Panc1 (cell line): ENCODE measurements around the gene CCDC194. TPM values are rescaled to one million over a fixed set of nuclear protein-coding genes. Genes with fewer than 3 reads are reported as not detected.

Experiments used
- ATAC-seq: fragments of 200-7000 bp; cut with Tn5 transposase; 2 replicates; pipeline ENCODE4 v1.9.1; 2020; ENCODE audit warnings: mild to moderate bottlenecking, moderate library complexity
- BruUV-seq: library from RNA; stranded (reverse); fragments of 400-500 nt; replicated peaks from 2 replicates; lab custom pipeline; 2021; lab: Mats Ljungman, UMichigan
- CTCF ChIA-PET: fragments of 300-600 bp; sonication (Branson Sonifier 250); formaldehyde crosslinking; loops from one replicate; lab custom pipeline; 2022; ENCODE audit warnings: antibody characterized with exemption; lab: Charles Lee
- POLR2A ChIA-PET: fragments of 300-600 bp; sonication (Branson Sonifier 250); formaldehyde crosslinking; loops from one replicate; lab custom pipeline; 2022; ENCODE audit warnings: antibody characterized with exemption; lab: Charles Lee
- DNase-seq: peaks from one replicate; pipeline ENCODE4 v3.0.0-alpha.2; 2010; ENCODE audit warnings: low read depth, low spot score
- H3K27ac ChIP-seq: 2 replicates; pipeline ENCODE4 v1.5.1; 2011; ENCODE audit warnings: mild to moderate bottlenecking, low read length, inconsistent platforms
- H3K27me3 ChIP-seq: fragments of 200-500 bp; sonication (Bioruptor generic); 2 replicates; pipeline ENCODE4 v1.6.0; 2014; ENCODE audit warnings: low read length, inconsistent platforms; ENCODE audit not compliant: control insufficient read depth, insufficient read depth
- H3K36me3 ChIP-seq: fragments of 200-500 bp; sonication (Bioruptor generic); 2 replicates; pipeline ENCODE4 v1.5.1; 2014; ENCODE audit warnings: inconsistent platforms, mild to moderate bottlenecking, low read length, moderate library complexity; ENCODE audit not compliant: control insufficient read depth, insufficient read depth
- H3K4me1 ChIP-seq: 2 replicates; pipeline ENCODE4 v1.5.1; 2011; ENCODE audit warnings: inconsistent platforms, mild to moderate bottlenecking, low read length, moderate library complexity; ENCODE audit not compliant: control insufficient read depth, insufficient read depth
- H3K4me3 ChIP-seq, 2 experiments: 2 replicates each; pipeline ENCODE4 v1.5.1; 2011 to 2012; ENCODE audit warnings: low read depth in 2 of 2, low read length in 2 of 2, mild to moderate bottlenecking in 2 of 2, inconsistent platforms in 1 of 2, moderate library complexity in 1 of 2
- H3K9me3 ChIP-seq: fragments of 200-500 bp; sonication (Bioruptor generic); 2 replicates; pipeline ENCODE4 v1.5.1; 2014; ENCODE audit warnings: low read depth, mild to moderate bottlenecking, inconsistent platforms, low read length, moderate library complexity; ENCODE audit not compliant: control insufficient read depth, insufficient read depth
- POLR2AphosphoS5 ChIP-seq: IDR thresholded peaks from 2 replicates; pipeline ENCODE4 v1.6.1; 2012; ENCODE audit warnings: mild to moderate bottlenecking, low read depth, low read length, moderate library complexity
- SIN3A ChIP-seq: IDR thresholded peaks from 2 replicates; pipeline ENCODE4 v1.6.1; 2012; ENCODE audit warnings: low read depth, mild to moderate bottlenecking, low read length, moderate library complexity, borderline replicate concordance; ENCODE audit not compliant: insufficient read depth
- TCF7L2 ChIP-seq: IDR thresholded peaks from 2 replicates; pipeline ENCODE4 v1.6.1; 2011; ENCODE audit warnings: mild to moderate bottlenecking, low read depth, low read length, inconsistent platforms
- in situ Hi-C: cut with HindIII; loops from 2 replicates; pipeline ENCODE4 v1.10.0; 2016; ENCODE audit warnings: low sequenced_read_pairs, low pct_unique_long_range_greater_than_20kb
- intact Hi-C: fragments of 100-400 bp; cut with micrococcal nuclease; formaldehyde crosslinking; loops from one replicate; pipeline ENCODE4 v1.10.0; 2022; ENCODE audit not compliant: unreplicated experiment
- total RNA-seq: library from RNA; stranded (reverse); gene quantifications from one replicate; pipeline ENCODE4 v1.2.1, GENCODE V29; 2021; ENCODE audit not compliant: unreplicated experiment
- TF ChIP-seq, protein P1 (sequence below): fragments of 450-650 bp; IDR thresholded peaks from 2 replicates; pipeline ENCODE4 v1.5.1; 2017; ENCODE audit warnings: mild to moderate bottlenecking
- TF ChIP-seq, protein P2 (sequence below), 2 experiments: IDR thresholded peaks; 2 replicates each; pipeline ENCODE4 v1.6.1; 2011 to 2012; ENCODE audit warnings: low read depth in 2 of 2, control low read depth in 1 of 2, low read length in 1 of 2, mild to moderate bottlenecking in 1 of 2, moderate library complexity in 1 of 2; ENCODE audit not compliant: insufficient read depth in 1 of 2

Gene CCDC194
- total RNA-seq, 1 experiment from 2014 or later, result 0.51 TPM

DNA sequence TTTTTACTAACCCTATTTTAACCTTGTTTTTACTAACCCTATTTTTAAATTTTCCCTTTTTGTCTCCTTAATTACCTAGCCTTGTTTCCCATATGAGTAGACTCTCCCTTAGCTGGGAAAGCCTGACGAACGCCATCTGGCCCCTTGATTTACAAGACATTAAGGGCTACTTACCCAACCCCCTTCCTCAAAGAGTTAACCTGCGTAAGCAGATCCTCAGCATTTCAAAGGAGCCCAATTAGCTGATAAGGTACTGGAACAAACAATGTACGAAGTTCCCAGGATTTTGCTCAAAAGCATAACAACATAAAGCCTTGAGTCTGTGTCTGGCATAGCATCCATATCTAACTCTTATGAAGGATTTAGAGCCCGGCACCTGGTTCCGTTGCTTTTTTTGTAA lies 21.1 kb upstream of the CCDC194 start:
- CTCF ChIA-PET, result no interaction called here
- ATAC-seq (no peak), DNase-seq (no peak)
- Histone ChIP-seq H3K27ac (no peak overlapping the region), H3K9me3 (no peaks in the 10 kb centered on the region), H3K36me3 (no peaks in the 10 kb centered on the region; the same call in 1 of the 2 replicates), H3K27me3 (no peaks in the 10 kb centered on the region), H3K4me3 (no peak overlapping the region), H3K4me1 (peaks cover 6% of the 10 kb centered on the region; the same call in 1 of the 2 replicates)
- TF ChIP-seq TCF7L2, result no peak
- TF ChIP-seq, protein P1, sequence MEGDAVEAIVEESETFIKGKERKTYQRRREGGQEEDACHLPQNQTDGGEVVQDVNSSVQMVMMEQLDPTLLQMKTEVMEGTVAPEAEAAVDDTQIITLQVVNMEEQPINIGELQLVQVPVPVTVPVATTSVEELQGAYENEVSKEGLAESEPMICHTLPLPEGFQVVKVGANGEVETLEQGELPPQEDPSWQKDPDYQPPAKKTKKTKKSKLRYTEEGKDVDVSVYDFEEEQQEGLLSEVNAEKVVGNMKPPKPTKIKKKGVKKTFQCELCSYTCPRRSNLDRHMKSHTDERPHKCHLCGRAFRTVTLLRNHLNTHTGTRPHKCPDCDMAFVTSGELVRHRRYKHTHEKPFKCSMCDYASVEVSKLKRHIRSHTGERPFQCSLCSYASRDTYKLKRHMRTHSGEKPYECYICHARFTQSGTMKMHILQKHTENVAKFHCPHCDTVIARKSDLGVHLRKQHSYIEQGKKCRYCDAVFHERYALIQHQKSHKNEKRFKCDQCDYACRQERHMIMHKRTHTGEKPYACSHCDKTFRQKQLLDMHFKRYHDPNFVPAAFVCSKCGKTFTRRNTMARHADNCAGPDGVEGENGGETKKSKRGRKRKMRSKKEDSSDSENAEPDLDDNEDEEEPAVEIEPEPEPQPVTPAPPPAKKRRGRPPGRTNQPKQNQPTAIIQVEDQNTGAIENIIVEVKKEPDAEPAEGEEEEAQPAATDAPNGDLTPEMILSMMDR, result no peak
- TF ChIP-seq SIN3A, result no peak
- no peak for TF ChIP-seq POLR2AphosphoS5
- TF ChIP-seq, protein P2, sequence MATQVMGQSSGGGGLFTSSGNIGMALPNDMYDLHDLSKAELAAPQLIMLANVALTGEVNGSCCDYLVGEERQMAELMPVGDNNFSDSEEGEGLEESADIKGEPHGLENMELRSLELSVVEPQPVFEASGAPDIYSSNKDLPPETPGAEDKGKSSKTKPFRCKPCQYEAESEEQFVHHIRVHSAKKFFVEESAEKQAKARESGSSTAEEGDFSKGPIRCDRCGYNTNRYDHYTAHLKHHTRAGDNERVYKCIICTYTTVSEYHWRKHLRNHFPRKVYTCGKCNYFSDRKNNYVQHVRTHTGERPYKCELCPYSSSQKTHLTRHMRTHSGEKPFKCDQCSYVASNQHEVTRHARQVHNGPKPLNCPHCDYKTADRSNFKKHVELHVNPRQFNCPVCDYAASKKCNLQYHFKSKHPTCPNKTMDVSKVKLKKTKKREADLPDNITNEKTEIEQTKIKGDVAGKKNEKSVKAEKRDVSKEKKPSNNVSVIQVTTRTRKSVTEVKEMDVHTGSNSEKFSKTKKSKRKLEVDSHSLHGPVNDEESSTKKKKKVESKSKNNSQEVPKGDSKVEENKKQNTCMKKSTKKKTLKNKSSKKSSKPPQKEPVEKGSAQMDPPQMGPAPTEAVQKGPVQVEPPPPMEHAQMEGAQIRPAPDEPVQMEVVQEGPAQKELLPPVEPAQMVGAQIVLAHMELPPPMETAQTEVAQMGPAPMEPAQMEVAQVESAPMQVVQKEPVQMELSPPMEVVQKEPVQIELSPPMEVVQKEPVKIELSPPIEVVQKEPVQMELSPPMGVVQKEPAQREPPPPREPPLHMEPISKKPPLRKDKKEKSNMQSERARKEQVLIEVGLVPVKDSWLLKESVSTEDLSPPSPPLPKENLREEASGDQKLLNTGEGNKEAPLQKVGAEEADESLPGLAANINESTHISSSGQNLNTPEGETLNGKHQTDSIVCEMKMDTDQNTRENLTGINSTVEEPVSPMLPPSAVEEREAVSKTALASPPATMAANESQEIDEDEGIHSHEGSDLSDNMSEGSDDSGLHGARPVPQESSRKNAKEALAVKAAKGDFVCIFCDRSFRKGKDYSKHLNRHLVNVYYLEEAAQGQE (IDR thresholded peaks at IDR 0.05; ENCODE audit: insufficient read depth in 1 of 2, low read depth in 2 of 2, low read length in 1 of 2), result no peak
- POLR2A ChIA-PET, result no interaction called here
- no TSS peak for BruUV-seq
- in situ Hi-C loops, result no loop called here
- intact Hi-C loops, result no loop called here

DNA sequence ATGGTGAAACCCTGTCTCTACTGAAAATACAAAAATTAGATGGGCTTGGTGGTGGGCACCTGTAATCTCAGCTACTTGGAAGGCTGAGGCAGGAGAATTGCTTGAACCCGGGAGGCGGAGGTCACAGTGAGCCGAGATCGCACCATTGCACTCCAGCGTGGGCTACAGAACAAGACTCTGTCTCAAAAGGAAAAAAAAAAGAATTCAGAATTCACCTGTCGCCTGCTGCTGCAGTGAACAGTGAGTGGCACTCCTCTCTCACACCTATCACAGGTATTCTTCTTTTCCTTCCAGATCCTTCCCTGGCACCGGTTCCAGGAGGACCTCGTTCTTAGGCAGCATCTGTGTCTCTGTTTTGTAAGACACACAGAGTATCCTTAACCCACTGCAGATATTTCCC lies 20.1 kb upstream of the CCDC194 start:
- ATAC-seq (no peak), DNase-seq (no peak)
- Histone ChIP-seq H3K4me1 (peaks cover 5% of the 10 kb centered on the region; the same call in 1 of the 2 replicates), H3K9me3 (no peaks in the 10 kb centered on the region), H3K27me3 (no peaks in the 10 kb centered on the region), H3K4me3 (no peak overlapping the region), H3K27ac (no peak overlapping the region), H3K36me3 (no peaks in the 10 kb centered on the region)
- BruUV-seq, result no TSS peak
- CTCF ChIA-PET, result interaction anchor here (0.6 kb wide), 1 partner anchor 51 kb away, joined by 3 read pairs; no protein-coding TSS in a partner anchor
- in situ Hi-C loops (no loop called here), intact Hi-C loops (no loop called here)
- TF ChIP-seq TCF7L2, result no peak
- TF ChIP-seq, protein P1, result no peak
- TF ChIP-seq SIN3A, result no peak
- TF ChIP-seq, protein P2 (IDR thresholded peaks at IDR 0.05; ENCODE audit: insufficient read depth in 1 of 2, low read depth in 2 of 2, low read length in 1 of 2), result no peak
- TF ChIP-seq POLR2AphosphoS5, result no peak
- POLR2A ChIA-PET, result no interaction called here
